Measurements from ENCODE around the gene GNRH2. TPM values are rescaled to one million over a fixed set of nuclear protein-coding genes. Genes with fewer than 3 reads are reported as not detected.
A peak's percentile ranks its signal among the peaks of the same experiment; 100 is the strongest.
"Not testable (repeated sequence)": the region's sequence is repeated elsewhere in the genome, so short reads cannot be mapped to it uniquely, and the experiment has no call there.

Gene GNRH2
- polyA plus RNA-seq, 4 donors: 0.59 to 1.0 (median 0.63) TPM; not detected in 1

DNA sequence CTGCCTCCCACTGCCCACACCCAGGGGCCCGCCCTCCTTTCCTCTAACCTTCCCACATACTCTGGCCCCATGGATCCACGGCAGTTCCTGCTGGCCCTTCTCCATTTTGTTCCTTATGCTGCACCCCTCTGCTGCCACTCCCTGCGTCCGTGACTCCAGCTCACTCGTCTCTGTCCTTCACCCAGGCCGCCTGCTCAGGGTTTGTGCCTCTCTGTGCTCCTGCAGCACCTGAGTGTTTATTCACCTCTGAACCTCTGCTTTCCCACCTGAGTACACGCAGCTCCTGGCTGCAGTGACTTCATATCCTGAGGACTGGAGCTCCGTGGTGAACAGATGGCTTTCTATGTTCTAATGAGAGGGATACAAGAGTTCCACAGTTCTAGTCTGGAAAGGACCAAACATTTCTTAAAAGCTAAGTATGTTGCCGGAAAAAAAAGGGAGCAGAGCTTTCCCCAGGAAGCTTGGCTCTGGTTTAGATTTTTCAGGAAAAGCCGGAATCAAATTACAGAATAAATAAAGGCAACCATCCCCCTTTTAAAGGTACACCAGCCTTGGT lies 1.5 kb upstream of the GNRH2 start:
- peak in 1 of 4 donors; percentile 36 for DNase-seq (ENCODE audit: low read depth in 4 of 4, low spot score in 3 of 4)

DNA sequence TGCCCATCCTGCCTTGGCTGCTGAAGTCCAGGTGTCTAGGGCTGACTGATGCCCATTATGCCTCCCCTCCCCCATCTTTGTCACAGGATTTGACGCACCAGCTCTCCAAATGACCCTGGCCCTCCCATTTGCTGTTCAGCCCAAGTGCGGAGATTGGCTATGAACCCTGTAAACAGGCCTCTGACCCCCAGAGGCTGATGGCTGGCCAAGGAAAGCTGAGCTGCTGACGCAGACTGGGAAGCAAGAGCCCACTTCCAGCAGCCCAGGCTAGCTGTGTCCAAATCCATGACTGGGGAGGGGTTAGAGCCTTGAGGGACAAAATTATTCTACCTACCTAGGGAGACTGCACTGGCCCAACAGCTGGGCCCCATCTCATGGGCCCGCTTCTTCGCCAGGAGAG lies 797 bp upstream of the GNRH2 start:
- DNase-seq (ENCODE audit: low read depth in 4 of 4, low spot score in 3 of 4): peak in 1 of 4 donors; percentile 18

DNA sequence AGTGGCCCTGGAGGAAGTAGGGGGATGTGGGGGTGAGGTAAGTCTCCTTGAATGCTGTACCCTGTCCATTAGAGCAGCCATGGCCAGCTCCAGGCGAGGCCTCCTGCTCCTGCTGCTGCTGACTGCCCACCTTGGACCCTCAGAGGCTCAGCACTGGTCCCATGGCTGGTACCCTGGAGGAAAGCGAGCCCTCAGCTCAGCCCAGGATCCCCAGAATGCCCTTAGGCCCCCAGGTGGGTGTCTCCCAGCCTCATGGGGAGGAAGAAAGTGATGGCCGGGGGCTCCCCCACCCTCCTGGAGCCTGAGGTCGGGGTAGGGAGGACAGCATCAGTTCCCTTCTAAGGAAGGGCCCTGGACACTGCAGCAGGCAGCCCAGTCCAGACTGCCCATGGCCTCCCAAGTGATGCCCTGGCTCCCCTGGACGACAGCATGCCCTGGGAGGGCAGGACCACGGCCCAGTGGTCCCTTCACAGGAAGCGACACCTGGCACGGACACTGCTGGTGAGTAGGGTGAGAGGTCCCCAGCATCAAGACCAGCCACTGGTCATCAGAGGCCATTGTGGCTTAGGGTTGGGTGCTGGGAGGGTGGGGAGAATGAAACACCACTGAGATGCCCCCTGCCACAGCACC lies 1.0 kb downstream of the GNRH2 start:
- no peak for DNase-seq (ENCODE audit: low read depth in 4 of 4, low spot score in 3 of 4)

DNA sequence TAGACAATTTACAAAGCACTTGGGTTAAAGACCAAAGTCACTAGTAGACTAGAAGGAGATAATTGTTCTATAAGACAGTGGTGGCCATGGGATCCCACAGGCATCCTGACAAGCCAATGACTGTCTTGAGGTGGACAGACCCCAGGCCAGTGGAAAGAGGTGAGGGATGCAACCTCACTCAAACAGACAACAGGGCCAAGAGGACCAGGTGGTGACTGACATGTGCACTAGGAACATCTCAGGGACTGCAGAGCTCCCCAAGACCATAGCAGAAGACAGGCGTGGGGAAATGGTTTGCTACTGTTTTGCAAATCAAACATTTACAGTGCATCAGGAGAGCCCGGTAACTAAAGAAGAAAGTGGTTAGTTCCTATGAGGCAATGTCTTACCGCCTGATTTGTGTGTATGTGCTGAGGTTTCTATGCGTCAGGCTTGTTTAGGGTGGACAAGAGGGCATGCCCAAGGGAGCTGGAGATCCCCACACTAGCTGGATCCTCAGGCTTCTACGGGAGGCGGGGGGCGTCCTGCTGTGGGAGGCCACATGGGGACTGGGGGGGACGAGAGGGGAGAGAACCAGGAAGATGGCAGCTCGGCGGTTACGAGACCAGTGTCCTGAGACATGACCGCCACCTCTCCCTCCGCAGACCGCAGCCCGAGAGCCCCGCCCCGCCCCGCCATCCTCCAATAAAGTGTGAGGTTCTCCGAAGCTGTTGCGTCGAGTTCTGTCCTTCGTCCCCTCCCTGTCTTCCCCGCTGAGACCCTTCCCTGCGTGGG lies 1.8 kb downstream of the GNRH2 start:
- peak in 1 of 4 donors; percentile 50 for DNase-seq (ENCODE audit: low read depth in 4 of 4, low spot score in 3 of 4)

DNA sequence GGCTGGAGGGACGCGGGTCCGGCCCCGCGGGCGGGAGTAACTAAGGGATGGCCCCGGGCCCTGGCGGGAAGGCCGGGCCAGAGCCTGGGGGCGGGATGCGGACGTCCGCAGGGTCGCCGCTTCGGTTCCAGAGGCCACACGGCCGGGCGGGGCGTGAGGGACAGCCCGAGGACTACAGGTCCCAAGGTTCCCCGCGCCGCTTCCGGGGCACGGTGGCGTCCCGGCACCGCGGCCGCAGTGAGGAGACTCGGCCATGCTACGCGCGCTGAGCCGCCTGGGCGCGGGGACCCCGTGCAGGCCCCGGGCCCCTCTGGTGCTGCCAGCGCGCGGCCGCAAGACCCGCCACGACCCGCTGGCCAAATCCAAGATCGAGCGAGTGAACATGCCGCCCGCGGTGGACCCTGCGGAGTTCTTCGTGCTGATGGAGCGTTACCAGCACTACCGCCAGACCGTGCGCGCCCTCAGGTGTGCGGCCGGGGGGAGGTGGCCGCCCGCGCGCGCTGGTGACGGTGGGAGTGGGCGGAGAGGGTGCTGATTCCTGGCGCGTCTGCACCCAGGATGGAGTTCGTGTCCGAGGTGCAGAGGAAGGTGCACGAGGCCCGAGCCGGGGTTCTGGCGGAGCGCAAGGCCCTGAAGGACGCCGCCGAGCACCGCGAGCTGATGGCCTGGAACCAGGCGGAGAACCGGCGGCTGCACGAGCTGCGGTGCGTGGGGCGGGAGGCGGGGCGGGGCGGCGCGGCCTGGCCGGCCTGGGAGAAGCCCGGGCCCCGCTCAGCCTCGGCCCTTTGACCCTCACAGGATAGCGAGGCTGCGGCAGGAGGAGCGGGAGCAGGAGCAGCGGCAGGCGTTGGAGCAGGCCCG lies 2.6 kb downstream of the GNRH2 start, which contains the start of gene MRPS26:
MRPS26 (plus strand) TSS at position 237 of the 861 bp plus-strand sequence; CDS start at position 254, 17 bp downstream.
- DNase-seq (ENCODE audit: low read depth in 4 of 4, low spot score in 3 of 4): peak; percentile 71 to 85 (median 78)

DNA sequence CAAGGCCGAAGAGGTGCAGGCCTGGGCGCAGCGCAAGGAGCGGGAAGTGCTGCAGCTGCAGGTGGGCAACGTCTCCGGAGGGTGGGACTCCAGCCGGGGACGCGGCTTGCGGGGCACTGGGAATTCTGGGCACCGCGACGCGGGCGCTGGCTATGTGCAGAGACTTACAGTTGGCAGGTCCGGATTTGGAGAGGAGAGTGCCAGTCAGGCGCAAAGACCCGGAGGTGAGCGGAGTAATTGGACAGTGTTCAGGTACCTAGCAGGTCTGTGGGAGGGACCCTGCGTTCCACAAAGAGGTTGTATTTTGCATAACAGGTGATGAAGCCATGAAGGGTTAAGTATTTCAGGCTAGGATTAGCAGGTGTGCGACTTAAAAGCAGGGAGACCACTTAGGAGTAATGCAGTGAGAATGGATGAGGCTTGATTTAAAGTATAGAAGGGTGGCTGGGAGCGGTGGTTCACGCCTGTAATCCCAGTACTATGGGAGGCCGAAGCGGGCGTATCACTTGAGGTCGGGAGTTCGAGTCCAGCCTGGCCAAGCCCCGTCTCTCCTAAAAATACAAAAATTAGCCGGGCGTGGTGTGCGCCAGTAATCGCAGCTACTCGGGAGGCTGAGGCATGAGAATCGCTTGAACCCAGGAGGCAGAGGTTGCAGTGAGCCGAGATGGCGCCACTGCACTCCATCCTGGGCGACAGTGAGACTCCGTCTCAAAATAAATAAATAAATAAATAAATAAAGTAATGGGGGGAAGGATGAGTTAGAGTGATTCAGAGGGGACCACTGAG lies 3.4 kb downstream of the GNRH2 start:
- peak in 1 of 4 donors; percentile 8 for DNase-seq (ENCODE audit: low read depth in 4 of 4, low spot score in 3 of 4)

DNA sequence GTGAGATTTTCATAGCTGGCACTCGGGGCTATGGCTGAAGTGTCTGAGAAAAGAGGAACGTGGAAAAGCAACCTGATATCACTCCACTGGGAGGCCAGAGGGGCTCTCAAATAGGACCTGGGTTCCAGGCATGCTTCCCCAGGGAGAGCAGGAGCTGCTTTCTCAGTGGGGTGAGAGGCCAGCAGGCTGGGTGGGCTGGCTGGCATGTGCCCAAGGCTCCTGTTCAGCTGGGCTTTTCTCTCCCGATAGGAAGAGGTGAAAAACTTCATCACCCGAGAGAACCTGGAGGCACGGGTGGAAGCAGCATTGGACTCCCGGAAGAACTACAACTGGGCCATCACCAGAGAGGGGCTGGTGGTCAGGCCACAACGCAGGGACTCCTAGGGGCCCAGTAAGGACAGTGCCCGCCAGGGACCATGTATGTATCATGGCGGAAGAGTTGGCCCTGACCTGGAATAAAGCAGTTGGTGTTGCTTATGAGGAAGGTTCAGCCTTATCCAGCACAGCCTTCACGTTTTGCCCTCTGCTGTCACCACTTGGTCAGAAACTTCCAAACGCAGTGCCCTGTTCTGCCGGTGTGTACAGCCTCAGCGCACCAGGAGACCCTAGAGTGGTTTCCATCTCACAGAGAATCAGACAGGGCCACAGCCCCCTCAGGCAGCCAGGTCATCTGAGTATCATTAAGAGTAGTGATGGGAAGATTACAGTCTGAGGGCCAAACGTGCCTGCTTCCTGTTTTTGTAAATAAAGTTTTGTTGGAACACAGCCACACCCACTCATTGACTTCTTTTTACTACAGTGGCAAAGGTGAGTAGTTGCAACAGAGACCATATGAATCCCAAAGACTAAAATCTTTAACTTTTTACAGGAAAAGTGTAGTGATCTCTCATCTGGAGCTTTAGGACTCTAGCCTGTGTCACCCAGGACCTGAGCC lies 4.3 kb downstream of the GNRH2 start:
- no peak for DNase-seq (ENCODE audit: low read depth in 4 of 4, low spot score in 3 of 4)

DNA sequence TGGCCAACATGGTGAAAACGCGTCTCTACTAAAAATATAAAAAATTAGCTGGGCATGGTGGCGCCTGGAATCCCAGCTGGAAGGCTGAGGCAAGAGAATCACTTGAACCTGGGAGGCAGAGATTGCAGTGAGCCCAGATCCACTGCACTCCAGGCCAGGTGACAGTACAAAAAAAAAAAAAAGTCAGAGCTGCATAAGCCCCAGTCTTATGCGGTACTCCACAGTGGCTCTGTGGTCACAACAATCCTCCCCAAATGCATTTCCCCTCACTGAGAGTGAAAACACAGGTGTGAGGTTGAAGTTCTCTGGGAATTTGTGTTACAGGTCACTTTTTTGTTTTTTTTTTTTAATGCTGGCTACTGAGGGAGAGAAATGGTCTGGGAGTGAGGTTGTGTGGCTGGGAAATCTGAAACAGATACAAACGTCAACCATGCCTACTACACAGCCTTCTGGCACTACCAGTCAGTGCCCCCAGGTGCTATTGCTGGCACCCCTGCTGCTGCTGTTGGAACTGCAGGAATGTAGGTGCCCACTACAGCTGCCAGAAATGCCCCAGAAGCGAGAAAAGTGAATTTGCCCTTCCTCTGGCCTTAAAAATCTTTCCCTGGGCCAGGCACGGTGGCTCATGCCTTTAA lies 8.1 kb downstream of the GNRH2 start:
- DNase-seq (ENCODE audit: low read depth in 4 of 4, low spot score in 3 of 4): no peak

DNA sequence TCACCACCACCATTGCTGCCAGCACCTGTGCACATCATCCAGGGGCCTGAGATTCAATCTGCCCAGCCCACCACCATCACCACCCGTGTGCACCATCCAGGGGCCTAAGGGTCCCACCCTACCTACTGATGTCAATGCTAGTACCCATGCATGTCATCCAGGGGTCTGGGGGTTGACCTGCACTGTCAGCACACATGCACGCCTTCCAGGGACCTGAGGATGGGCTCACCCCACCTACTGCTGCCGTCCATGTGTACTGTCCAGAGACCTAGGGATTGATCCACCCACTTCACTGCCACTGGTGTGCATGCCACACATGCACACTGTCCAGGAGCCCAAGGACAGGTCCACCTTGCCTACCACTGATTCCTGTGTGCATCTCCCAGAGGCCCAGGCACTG lies 16.1 kb downstream of the GNRH2 start:
- DNase-seq (ENCODE audit: low read depth in 4 of 4, low spot score in 3 of 4): no peak

DNA sequence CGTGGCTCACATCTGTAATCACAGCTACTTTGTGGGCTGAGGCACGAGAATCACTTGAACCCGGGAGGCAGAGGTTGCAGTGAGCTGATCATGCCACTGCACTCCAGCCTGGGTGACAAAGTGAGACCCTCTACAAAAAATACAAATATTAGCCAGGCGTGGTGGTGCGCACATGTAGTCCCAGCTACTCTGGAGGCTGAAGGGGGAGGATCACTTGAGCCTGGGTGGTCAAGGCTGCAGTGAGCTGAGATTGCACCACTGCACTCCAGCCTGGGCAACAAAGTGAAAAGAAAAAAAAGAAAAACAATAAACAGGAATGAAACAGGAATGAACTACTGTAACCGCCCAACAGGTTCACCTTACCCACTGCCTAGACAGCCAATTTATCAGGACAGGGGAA lies 20.7 kb downstream of the GNRH2 start:
- DNase-seq (ENCODE audit: low read depth in 4 of 4, low spot score in 3 of 4): not testable (repeated sequence)

DNA sequence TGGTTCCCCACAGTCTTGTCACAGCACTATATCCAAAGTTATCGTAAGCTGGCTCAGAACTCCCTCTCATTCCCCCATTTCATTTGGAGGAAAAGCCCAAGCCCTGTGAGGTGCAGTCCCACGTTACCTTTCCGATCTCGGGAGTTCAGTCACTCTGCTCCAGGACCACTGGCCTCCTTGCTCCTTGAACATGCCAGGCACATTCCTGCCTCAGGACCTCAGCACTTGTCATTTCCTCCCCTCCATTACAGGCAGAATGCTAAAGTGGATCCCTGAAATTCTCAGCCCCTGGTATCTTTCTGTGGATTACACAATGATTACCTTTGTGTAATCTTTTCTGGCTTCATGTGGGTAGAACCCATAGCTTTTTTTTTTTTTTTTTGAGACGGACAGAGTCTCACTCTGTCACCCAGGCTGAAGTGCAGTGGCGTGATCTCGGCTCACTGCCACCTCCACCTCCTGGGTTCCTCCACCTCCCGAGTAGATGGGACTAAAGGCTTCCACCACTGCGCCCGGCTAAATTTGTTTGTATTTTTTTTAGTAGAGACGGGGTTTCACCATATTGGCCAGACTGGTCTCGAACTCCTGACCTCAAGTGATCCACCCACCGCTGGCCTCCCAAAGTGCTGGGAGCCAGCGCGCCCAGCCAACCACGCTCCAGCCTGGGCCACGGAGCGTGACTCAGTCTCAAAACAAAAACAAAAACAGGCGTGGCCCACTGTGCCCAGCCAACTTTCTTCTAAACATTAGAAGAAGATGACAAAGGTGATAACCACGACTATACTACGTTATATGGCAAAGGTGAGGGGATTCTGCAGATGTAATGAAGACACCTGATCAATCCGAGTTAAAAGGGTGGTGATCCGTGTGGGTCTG lies 24.0 kb downstream of the GNRH2 start:
- DNase-seq (ENCODE audit: low read depth in 4 of 4, low spot score in 3 of 4): no peak

DNA sequence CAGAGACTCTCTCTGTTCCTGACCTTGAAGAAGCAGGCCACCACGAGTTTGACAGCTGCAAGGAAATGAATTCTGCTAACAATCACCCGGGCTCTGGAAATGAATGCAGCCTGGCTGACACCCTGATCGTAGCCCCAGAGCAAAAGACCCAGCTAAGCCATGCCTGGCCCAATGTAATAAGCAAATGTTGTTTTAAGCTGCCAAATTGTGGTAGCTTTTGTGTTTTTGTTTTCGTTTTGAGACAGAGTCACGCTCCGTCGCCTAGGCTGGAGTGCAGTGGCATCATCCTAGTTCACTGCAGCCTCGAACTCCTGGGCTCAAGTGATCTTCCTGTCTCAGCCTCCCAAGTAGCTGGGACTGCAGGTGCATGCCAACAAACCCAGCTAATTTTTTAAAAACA lies 24.7 kb downstream of the GNRH2 start:
- DNase-seq (ENCODE audit: low read depth in 4 of 4, low spot score in 3 of 4): no peak

DNA sequence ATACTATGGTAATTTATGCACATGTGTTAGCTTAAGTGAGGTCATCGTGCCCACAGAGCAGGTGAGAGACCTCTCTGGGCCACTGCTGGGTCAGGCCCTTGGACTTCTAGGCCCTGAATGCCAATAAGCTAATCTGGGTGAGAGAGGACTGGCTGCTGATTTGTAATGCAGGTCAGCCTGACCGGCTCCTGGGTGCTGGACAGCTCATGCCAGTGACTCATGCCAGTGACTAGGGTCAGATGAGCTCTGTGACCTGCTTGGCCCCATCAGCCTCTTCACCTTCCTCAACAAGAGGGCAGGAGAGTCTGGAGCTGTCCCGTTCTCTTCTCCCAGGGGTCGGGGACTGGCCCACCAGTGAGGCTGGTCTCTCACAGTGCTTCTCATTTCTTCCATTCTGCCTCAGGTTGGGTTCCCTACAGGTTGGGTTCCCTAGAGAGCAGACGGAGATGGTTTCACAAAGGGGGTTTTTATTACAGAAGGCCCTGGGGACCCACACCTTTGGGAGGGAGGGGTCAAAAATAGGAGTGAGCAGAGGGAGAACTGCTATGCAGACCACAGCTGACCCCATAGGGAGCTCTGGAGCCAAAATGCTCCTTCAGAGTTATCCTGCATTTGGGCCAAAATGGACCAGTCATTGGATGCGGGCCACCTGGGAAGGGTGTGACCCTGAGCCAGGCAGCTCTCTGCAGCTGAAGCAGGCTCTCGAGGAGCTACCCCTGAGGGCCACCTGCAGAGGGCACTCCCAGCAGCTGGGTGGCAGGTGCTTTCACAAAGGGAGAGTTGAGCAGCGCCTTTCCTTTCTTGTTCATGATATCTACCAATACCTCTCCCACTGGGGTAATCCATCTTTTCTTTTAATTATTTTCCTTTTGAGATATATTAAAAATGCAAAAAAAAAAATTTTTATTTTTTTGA lies 25.8 kb downstream of the GNRH2 start:
- no peak for DNase-seq (ENCODE audit: low read depth in 4 of 4, low spot score in 3 of 4)

DNA sequence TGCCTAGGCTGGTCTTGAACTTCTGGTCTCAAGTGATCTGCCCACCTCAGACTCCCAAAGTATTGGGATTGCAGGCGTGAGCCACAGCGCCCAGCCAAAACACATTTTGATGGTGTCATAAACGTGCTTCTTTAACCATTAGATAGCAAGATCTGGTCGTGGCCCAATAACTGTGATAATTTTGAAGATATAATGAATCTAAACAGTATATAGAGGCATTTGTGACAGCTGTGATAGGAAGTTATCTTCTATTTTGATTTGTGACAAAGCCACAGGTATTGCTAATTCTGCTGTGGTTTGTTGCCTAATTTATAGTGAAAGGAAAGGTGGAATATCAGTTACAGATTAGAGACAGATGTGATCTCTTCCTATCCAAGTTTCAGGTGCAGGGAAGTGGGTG lies 27.3 kb downstream of the GNRH2 start:
- no peak for DNase-seq (ENCODE audit: low read depth in 4 of 4, low spot score in 3 of 4)

DNA sequence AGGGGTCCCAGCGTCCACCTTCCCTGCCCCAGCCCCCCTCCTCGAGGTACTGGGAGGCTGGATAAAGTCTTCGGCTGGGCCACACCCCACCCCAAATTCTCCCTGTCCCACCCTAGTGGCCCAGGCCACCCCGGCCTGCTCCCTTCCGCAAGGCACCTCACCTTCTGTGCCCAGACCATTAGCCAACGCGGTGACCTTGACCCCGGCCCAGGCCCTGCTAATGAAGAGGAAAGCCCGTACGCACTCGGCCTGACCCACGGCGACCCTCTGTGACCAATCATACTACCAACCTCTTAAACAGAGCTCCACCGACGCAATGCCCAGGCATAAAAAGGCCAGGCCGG lies 27.8 kb downstream of the GNRH2 start:
- no peak for DNase-seq (ENCODE audit: low read depth in 4 of 4, low spot score in 3 of 4)

DNA sequence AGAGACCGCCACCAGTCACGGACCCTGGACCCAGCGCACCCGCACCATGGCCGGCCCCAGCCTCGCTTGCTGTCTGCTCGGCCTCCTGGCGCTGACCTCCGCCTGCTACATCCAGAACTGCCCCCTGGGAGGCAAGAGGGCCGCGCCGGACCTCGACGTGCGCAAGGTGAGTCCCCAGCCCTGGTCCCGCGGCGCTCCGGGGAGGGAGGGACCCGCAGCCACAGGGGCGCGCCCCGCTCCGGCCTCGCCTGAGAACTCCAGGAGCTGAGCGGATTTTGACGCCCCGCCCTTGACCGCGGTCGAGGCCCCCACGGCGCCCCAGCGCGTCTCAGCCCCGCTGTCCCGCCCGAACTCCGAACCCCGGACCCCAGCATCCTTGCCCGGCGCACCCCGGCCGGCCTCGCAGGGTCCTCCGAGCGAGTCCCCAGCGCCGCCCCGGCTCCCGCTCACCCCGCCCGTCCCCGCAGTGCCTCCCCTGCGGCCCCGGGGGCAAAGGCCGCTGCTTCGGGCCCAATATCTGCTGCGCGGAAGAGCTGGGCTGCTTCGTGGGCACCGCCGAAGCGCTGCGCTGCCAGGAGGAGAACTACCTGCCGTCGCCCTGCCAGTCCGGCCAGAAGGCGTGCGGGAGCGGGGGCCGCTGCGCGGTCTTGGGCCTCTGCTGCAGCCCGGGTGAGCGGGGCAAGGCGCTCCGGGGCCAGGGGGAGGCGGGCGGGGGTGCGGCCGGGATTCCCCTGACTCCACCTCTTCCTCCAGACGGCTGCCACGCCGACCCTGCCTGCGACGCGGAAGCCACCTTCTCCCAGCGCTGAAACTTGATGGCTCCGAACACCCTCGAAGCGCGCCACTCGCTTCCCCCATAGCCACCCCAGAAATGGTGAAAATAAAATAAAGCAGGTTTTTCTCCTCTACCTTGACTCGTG lies 28.4 kb downstream of the GNRH2 start, which contains the start of gene OXT:
OXT (plus strand) TSS at position 11 of the 920 bp plus-strand sequence; CDS start at position 47, 36 bp downstream.
- DNase-seq (ENCODE audit: low read depth in 4 of 4, low spot score in 3 of 4): no peak
